ENCODE results near the gene SYT1.

The SYT1 gene

DNA sequence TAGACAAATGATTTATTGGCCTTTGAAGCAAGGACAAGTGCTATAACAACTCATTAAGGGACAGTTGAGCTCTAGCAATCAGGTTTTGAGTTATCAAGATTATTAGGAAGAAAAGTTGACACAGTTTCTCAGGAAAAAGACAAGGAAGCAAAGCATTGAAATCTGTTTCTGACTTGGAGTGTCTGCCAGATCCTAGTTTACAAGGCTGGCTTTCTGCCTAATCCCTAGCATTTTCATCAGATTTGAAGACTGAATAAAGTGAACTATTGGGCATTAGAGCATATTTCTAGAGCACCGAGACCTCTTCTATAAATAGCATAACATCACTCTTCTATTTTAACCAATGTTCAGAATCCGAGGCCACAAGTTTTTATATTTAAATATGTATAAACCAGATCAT lies 7.0 kb downstream of the SYT1 start:
- DNase-seq (ENCODE audit: low read depth), result peak; percentile 56
- H3K4me3 ChIP-seq (ENCODE audit: low read depth, low read length), result no peak overlapping the region
- TF ChIP-seq, protein P1, sequence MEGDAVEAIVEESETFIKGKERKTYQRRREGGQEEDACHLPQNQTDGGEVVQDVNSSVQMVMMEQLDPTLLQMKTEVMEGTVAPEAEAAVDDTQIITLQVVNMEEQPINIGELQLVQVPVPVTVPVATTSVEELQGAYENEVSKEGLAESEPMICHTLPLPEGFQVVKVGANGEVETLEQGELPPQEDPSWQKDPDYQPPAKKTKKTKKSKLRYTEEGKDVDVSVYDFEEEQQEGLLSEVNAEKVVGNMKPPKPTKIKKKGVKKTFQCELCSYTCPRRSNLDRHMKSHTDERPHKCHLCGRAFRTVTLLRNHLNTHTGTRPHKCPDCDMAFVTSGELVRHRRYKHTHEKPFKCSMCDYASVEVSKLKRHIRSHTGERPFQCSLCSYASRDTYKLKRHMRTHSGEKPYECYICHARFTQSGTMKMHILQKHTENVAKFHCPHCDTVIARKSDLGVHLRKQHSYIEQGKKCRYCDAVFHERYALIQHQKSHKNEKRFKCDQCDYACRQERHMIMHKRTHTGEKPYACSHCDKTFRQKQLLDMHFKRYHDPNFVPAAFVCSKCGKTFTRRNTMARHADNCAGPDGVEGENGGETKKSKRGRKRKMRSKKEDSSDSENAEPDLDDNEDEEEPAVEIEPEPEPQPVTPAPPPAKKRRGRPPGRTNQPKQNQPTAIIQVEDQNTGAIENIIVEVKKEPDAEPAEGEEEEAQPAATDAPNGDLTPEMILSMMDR (IDR thresholded peaks at IDR 0.05; ENCODE audit: control insufficient read depth, extremely low read depth, insufficient read depth), result no peak

DNA sequence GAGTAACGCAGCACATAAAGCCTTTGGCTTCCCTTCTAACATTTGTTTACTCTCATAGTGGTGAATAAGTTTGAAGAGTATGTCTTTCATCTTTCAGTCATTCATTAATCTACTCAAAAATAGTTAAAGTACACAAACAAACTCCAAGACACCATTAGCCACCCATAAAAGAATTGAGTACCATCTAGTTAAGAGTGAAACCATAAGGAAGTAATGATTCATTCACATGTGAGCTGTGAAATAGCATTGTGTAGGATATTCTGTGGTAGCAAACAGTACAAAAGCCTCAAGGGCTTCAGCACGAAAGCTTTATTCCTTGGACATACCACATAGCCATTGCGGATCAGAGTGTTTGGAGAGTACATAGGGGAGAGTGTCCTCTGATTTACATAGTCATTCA lies 13.9 kb downstream of the SYT1 start:
- H3K4me3 ChIP-seq (ENCODE audit: low read depth, low read length), result no peak overlapping the region
- DNase-seq (ENCODE audit: low read depth), result no peak
- TF ChIP-seq, protein P1 (IDR thresholded peaks at IDR 0.05; ENCODE audit: control insufficient read depth, extremely low read depth, insufficient read depth), result no peak

DNA sequence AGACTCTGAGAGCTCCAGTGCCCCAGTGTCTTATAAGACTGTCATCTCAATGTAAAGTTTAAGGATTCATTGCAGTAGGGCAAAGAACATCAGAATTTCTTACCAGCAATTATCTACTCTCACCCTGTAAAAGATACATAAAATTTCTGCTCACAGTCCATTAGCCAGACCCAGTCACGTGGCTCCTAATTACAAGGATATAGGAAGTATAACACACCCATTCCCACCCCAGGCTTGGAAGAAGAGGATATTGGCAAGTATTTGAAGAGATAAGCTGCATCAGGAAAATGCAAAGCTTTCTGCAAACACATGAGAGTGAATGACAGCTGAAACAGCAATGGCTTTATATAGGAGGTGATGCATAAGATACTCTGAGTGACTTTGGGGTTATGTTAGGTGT lies 14.3 kb downstream of the SYT1 start:
- DNase-seq (ENCODE audit: low read depth), result no peak
- TF ChIP-seq, protein P1 (IDR thresholded peaks at IDR 0.05; ENCODE audit: control insufficient read depth, extremely low read depth, insufficient read depth), result no peak

DNA sequence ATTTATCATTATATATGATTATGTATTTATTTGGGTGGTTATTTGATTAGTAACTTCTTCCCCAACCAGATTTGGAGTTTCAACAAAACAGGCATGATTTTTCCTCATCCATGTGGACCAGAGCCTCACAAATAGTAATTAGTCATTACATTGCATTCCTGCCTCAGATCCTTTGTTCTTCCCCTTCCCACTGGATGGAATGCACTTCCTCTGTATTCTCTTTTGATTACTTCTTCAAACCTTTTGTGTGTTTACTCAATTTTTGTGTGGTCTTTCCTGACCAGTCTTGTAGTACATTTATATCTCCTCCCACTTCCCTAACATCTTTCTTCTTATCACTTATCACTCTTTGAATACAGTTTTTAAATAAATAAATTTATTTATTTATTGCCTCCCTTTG lies 15.5 kb downstream of the SYT1 start:
- H3K4me3 ChIP-seq (ENCODE audit: low read depth, low read length), result no peak overlapping the region
- no peak for DNase-seq (ENCODE audit: low read depth)
- TF ChIP-seq, protein P1 (IDR thresholded peaks at IDR 0.05; ENCODE audit: control insufficient read depth, extremely low read depth, insufficient read depth), result no peak

More for the DNA sequence above, 14.3 kb downstream of the SYT1 start:
- H3K4me3 ChIP-seq (ENCODE audit: low read depth, low read length), result no peak overlapping the region

DNA sequence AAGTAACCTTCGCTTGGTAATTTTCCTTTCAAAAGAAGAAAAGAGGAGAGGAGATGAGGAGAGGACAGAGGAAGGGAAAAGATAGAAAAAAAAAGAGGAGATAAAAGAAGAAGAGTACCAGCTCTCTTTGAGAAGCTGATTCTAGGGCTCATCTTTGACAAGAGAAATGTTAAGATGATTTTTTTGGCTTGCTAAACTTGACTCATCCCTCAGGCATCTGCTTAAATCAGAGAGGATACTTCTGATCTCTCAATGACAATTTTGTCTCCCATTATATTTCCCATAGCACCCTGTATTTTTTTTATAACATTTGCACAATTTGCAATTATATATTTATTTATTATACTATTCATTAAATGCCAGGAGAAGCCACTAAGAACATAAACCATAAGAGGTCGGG lies 17.1 kb downstream of the SYT1 start:
- no peak for DNase-seq (ENCODE audit: low read depth)
- TF ChIP-seq, protein P1 (IDR thresholded peaks at IDR 0.05; ENCODE audit: control insufficient read depth, extremely low read depth, insufficient read depth), result no peak
- no peak overlapping the region for H3K4me3 ChIP-seq (ENCODE audit: low read depth, low read length)

DNA sequence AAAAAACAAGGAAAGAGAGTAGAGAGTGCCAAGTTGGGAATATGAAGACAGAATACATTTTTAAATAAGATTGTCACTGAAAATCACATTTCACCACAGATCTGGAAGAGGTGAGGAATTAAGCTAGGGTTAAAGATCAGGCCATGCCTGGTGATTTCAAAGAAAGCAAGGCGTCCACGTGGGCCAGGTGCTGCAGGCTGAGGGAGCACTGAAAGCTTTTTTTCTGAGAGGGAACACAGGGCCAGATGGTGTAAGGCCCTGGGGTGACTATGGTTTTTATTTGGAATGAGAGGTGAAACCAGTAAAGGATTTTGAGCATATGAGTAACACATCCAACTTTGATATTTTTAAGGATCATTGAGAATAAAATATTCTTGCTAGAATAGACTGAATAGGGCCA lies 20.9 kb downstream of the SYT1 start:
- DNase-seq (ENCODE audit: low read depth), result no peak
- TF ChIP-seq, protein P1 (IDR thresholded peaks at IDR 0.05; ENCODE audit: control insufficient read depth, extremely low read depth, insufficient read depth), result no peak

DNA sequence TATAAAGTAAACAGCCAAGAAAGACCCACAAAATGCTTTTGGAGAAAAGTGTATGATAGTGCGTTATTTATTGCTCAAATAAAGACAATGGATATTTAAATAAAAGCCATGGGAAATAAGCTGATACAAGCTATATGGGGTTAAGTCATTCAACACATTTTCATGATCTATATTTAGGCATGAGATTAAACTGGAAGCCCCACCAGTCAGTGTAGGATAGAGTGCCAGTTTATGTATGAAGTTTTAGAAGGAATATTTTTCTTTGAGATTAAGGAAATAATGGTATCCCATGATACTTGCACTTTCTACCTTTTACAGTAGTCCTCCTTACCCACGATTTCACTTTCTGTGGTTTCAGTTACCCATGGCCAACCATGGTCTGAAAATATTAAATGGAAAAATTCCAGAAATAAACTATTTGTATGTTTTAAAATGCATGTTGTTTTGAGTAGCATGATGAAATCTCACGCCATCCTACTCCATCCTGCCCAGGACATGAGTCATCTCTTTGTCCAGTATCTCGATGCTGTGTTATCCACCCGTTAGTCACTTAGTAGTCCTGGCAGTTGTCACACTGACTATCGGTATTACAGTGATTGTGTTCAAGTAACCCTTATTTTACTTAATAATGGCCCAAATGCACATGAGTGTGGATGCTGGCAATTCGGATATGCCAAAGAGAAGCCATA lies 22.3 kb downstream of the SYT1 start:
- TF ChIP-seq, protein P1 (IDR thresholded peaks at IDR 0.05; ENCODE audit: control insufficient read depth, extremely low read depth, insufficient read depth), result no peak
- no peak for DNase-seq (ENCODE audit: low read depth)
- no peak overlapping the region for H3K4me3 ChIP-seq (ENCODE audit: low read depth, low read length)

More for the DNA sequence above, 20.9 kb downstream of the SYT1 start:
- no peak overlapping the region for H3K4me3 ChIP-seq (ENCODE audit: low read depth, low read length)
